GM18507 (cell line): ENCODE measurements around the gene BRD7.

Experiments used
- DNase-seq: peaks from one replicate; pipeline ENCODE4 v3.0.0; 2011; ENCODE audit warnings: low read depth; ENCODE audit not compliant: insufficient read length; ENCODE audit errors: extremely low spot score
- FAIRE-seq: peaks from 2 replicates; lab custom pipeline; 2011; peaks lifted over from hg19 to GRCh38; lab: Jason Lieb, UNC

Gene BRD7

DNA sequence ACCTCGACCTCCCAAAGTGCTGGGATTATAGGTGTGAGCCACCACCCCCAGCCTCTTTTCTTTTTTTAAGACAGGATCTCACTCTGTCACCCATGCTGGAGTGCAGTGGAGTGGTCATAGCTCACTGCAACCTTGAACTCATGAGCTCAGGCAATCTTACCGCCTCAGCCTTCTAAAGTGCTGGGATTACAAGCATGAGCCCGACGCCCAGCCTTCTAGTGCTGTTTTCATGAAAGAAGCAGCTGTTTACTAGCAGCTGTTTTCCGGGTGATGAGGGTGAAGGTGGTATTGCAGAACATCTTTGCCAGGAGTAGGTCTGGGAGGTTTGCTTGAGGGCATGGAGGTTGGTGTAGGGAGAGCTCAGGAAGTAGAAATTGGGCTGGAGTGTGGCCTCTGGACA lies 100.4 kb downstream of the BRD7 start:
- DNase-seq (no peak), FAIRE-seq (no peak)

DNA sequence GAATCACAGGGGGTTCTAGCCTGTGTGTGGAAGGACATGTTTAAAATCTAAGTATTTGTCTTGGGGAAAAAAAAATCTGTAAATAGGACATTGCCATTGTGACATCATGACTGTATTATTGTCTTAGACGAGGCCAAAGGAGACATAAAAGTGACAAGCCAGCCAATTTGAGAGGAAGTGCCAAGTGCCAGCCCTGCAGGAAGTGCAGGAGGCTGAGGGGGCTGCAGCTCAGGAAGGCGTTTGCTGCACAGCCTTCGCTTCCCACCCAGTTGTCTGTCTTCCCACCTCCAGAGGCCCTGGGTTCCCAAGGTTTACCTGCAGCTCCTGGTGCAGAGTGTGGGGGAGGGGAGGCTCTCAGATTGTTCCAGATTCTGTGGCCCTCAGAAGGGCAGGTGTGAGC lies 101.1 kb downstream of the BRD7 start:
- no peak for FAIRE-seq

GRCh38 chr16:50267151-50267631 lies 101.6 kb downstream of the BRD7 start:
- FAIRE-seq (no peak), DNase-seq (no peak)

More for the DNA sequence above, 101.1 kb downstream of the BRD7 start:
- DNase-seq, result no peak

DNA sequence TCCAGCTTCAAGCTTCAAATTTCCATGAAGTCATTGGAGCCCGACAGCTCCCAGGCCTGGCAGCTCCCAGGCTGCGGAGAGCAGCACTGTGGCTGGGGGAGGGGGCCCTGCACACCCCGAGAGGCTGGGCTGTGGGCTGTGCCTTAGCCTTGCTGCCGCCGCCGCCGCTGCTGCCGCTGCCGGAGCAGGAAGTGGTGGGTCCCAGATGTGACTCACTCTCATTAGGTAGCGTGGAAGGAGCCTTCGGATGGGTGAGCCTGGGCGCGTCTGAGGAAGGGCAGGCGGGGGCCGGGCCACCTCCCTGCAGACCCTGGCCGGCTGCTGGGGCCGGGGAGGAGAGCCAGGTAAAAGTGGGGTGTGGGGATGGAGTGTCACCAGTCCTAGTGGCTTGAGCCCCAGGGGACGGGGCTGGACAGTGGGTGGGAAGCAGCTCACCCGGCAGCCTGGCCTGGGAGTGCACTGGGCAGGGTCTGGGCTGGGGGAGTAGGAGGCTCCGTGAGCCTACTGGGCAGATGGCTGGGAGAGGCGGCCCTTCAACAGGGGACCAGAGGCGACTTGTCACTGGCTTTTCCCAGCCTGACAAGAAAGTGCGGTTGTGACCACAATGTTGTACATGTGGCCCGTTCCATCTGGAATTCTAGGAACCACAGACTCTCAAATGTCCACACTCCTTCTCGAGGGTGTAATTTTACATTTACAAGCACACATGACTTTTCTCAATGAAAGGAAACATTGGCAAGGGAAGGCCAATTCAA lies 102.3 kb downstream of the BRD7 start, which contains the start of gene ADCY7:
TSS of gene ADCY7 (plus strand) at position 215 of the 755 bp plus-strand sequence. CDS start 21,629 bp downstream, outside the sequence.
- FAIRE-seq, result peak; percentile 90
- peak; percentile 58 for DNase-seq
